ENCODE measurements around the gene ATP6AP2. TPM values are rescaled to one million over a fixed set of nuclear protein-coding genes. Genes with fewer than 3 reads are reported as not detected.
A peak's percentile ranks its signal among the peaks of the same experiment; 100 is the strongest.

ATP6AP2 gene
- total RNA-seq, 1 experiment from 2014 or later: 72.7 TPM

DNA sequence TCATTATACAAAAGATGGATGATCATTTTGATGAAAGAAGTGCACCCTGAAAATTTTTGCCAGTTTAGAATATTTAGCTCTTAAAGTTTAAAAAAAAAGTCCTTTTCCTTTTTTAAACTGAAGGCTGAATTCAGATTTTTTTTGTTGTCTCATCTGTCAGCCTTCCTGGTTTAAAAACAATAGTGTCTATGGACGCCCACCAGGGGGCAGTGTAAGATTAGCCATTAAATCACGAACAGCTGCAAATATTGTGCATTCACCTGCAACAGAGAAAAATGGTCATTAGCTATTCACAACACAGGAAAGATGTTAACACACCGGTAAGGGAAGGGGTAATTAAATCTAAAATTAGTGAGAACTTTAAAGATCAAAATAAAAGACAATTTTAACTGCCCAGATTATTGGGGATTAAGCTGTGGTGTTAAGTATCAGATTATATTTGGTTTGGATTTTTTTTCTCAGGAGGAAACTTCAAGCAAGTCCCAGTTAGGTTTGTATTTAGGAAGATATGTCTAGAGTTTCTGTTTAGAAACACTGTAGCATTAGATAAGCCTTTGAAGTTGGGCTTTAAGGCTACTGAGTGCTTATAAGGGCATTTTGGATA is 71.0 kb downstream of the ATP6AP2 start:
- ChIA-PET POLR2A (no interaction called here), CTCF (interaction anchor here (0.7 kb wide), 1 partner anchor 108 kb away, joined by 3 read pairs; no protein-coding TSS in a partner anchor)

GRCh38 chrX:40652664-40653063 is 71.9 kb downstream of the ATP6AP2 start:
- in situ Hi-C loops (cut with HindIII; ENCODE audit: low pct_unique_long_range_greater_than_20kb, low sequenced_read_pairs): no loop called here
- ATAC-seq (no peak), DNase-seq (ENCODE audit: low read depth, low spot score) (no peak)
- CTCF ChIA-PET: interaction anchor here (0.5 kb wide), 1 partner anchor 107 kb away, joined by 7 read pairs; no protein-coding TSS in a partner anchor
- POLR2A ChIA-PET: no interaction called here
- Histone ChIP-seq H3K27me3 (ENCODE audit: control insufficient read depth, insufficient read depth, low read length) (no peaks in the 10 kb centered on the region), H3K4me3 (ENCODE audit: low read depth in 2 of 2, low read length in 2 of 2) (no peak overlapping the region), H3K36me3 (ENCODE audit: control insufficient read depth, insufficient read depth, low read length) (no peaks in the 10 kb centered on the region; the same call in 1 of the 2 replicates), H3K27ac (ENCODE audit: low read length) (no peak overlapping the region), H3K4me1 (ENCODE audit: control insufficient read depth, insufficient read depth, low read length) (no peaks in the 10 kb centered on the region), H3K9me3 (ENCODE audit: control insufficient read depth, insufficient read depth, low read depth, low read length) (no peaks in the 10 kb centered on the region)
- intact Hi-C loops (cut with micrococcal nuclease; ENCODE audit: unreplicated experiment): loop anchor here (5.0 to 10.0 kb wide), 2 partner anchors 145 to 442 kb away; no protein-coding TSS in a partner anchor
- BruUV-seq (replicated peaks): no TSS peak
- no peak for TF ChIP-seq TCF7L2 (IDR thresholded peaks at IDR 0.05; ENCODE audit: low read depth, low read length)
- TF ChIP-seq, protein P1, sequence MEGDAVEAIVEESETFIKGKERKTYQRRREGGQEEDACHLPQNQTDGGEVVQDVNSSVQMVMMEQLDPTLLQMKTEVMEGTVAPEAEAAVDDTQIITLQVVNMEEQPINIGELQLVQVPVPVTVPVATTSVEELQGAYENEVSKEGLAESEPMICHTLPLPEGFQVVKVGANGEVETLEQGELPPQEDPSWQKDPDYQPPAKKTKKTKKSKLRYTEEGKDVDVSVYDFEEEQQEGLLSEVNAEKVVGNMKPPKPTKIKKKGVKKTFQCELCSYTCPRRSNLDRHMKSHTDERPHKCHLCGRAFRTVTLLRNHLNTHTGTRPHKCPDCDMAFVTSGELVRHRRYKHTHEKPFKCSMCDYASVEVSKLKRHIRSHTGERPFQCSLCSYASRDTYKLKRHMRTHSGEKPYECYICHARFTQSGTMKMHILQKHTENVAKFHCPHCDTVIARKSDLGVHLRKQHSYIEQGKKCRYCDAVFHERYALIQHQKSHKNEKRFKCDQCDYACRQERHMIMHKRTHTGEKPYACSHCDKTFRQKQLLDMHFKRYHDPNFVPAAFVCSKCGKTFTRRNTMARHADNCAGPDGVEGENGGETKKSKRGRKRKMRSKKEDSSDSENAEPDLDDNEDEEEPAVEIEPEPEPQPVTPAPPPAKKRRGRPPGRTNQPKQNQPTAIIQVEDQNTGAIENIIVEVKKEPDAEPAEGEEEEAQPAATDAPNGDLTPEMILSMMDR (IDR thresholded peaks at IDR 0.05): no peak
- TF ChIP-seq POLR2AphosphoS5 (IDR thresholded peaks at IDR 0.05; ENCODE audit: low read depth, low read length): no peak
- no peak for TF ChIP-seq SIN3A (IDR thresholded peaks at IDR 0.05; ENCODE audit: borderline replicate concordance, insufficient read depth, low read depth, low read length)
- TF ChIP-seq REST (IDR thresholded peaks at IDR 0.05; ENCODE audit: insufficient read depth in 1 of 2, low read depth in 2 of 2, low read length in 1 of 2): no peak

More for the DNA sequence above, 71.0 kb downstream of the ATP6AP2 start:
- no peak overlapping the region for H3K27ac ChIP-seq (ENCODE audit: low read length)
- ATAC-seq (no peak), DNase-seq (ENCODE audit: low read depth, low spot score) (no peak)
- H3K4me3 ChIP-seq (ENCODE audit: low read depth in 2 of 2, low read length in 2 of 2): no peak overlapping the region
- H3K9me3 ChIP-seq (ENCODE audit: control insufficient read depth, insufficient read depth, low read depth, low read length): no peaks in the 10 kb centered on the region
- in situ Hi-C loops (cut with HindIII; ENCODE audit: low pct_unique_long_range_greater_than_20kb, low sequenced_read_pairs): no loop called here
- H3K36me3 ChIP-seq (ENCODE audit: control insufficient read depth, insufficient read depth, low read length): no peaks in the 10 kb centered on the region; the same call in 1 of the 2 replicates
- TF ChIP-seq, protein P1 (IDR thresholded peaks at IDR 0.05): peak; percentile 65; the same call in 1 of the 2 replicates
- TF ChIP-seq SIN3A (IDR thresholded peaks at IDR 0.05; ENCODE audit: borderline replicate concordance, insufficient read depth, low read depth, low read length) (no peak), POLR2AphosphoS5 (IDR thresholded peaks at IDR 0.05; ENCODE audit: low read depth, low read length) (no peak), REST (IDR thresholded peaks at IDR 0.05; ENCODE audit: insufficient read depth in 1 of 2, low read depth in 2 of 2, low read length in 1 of 2) (no peak), TCF7L2 (IDR thresholded peaks at IDR 0.05; ENCODE audit: low read depth, low read length) (no peak)
- intact Hi-C loops (cut with micrococcal nuclease; ENCODE audit: unreplicated experiment): loop anchor here (5.0 to 10.0 kb wide), 2 partner anchors 146 to 443 kb away; no protein-coding TSS in a partner anchor
- no peaks in the 10 kb centered on the region for H3K27me3 ChIP-seq (ENCODE audit: control insufficient read depth, insufficient read depth, low read length)
- H3K4me1 ChIP-seq (ENCODE audit: control insufficient read depth, insufficient read depth, low read length): no peaks in the 10 kb centered on the region
- BruUV-seq (replicated peaks): no TSS peak
